T47D (cell line): ENCODE data around the gene TTC24.
"Not testable (repeated sequence)": the region's sequence is repeated elsewhere in the genome, so short reads cannot be mapped to it uniquely, and the experiment has no call there.

Experiments used
- DNase-seq, 2 experiments: peaks; one replicate each; pipeline versions ENCODE4 v3.0.0 to v3.0.0-alpha.2; 2011 to 2012; ENCODE audit warnings: low read depth in 1 of 2, low spot score in 1 of 2
- JUND ChIP-seq: IDR thresholded peaks from 2 replicates; pipeline ENCODE4 v1.6.1; 2012; ENCODE audit warnings: low read depth
- in situ Hi-C: cut with HindIII; loops from 2 replicates; pipeline ENCODE4 v1.10.0; 2016; ENCODE audit warnings: low sequenced_read_pairs, low pct_unique_long_range_greater_than_20kb

TTC24 gene

GRCh38 chr1:156593661-156593989, 14.1 kb downstream of the TTC24 start:
- no peak for TF ChIP-seq JUND
- no peak for DNase-seq
- in situ Hi-C loops: no loop called here

GRCh38 chr1:156594190-156594589, 14.7 kb downstream of the TTC24 start:
- in situ Hi-C loops: no loop called here
- TF ChIP-seq JUND: no peak
- DNase-seq: no peak

- in situ Hi-C loops: no loop called here
- no peak for TF ChIP-seq JUND
- DNase-seq: no peak
Measured at GRCh38 chr1:156595016-156595415, 15.5 kb downstream of the TTC24 start.

DNA sequence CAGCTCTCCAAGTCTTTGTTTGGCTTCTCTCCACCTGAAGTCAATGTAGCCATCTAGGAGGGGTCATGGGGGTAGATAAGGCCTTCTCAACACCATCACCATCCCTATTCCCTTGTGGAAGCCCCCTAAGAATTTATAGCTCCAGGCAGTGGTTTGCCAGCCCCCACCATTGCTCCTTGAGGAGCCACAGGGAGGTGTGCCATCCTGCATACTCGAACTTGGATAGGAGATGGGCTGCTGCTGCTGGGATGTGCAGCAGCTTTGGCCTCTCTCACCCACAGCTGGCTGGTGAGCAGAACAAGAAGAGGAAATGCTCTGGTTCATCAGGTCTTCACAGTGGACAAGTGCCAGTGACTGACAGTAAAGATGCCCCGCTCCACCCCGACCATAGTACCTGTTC, 16.9 kb downstream of the TTC24 start:
- TF ChIP-seq JUND: no peak
- in situ Hi-C loops: no loop called here
- DNase-seq: no peak

DNA sequence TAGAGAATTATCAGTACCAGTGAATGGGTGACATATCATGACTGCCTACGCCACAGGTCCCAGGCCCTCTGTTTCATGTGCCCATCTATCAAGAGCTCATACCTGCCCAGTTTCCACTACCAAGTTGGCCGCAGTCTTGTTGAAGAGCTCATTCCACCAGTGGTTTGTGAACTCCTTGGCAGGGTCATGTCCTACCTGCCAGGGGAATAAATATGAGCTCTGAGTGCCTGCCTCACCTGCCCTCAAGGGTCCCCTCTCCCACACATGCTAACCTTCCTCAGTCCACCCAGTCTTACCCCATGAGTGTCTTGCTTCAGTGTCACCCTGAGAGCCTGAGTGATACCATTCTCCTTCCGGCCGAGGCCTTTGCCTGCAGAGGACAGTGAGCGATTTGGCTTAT, 18.6 kb downstream of the TTC24 start:
- in situ Hi-C loops: no loop called here
- TF ChIP-seq JUND: no peak
- no peak for DNase-seq

DNA sequence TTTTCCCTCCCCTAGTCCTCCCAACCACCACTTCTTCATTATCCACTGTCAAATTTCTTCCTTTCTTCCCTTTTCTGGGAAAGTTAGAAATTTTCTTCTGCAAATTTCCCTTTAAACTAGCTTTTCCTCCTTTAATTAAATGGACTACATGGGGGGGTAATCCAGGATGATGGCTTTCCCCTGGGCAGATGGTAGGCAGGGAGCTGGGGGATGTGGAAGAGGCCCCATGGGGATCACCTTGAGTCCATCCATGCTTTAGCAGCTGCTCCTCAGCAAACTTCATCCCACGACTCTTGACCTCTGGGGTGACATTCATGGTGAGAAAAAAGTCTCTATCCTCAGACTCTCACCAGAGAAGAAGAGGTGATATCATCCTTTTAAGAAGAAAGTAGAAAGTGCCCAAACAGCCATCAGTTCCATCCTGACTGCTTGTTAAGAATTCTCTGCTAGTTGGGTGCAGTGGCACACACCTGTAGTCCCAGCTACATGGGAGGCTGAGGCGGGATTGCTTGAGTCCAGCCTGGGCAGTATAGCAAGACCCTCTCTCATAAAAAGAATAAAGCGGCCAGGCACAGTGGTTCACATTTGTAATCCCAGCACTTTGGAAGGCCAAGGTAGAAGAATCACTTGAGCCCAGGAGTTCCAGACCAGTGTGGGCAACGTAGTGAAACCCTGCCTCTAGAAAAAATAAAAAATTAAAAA, 19.4 kb downstream of the TTC24 start:
- DNase-seq: no peak
- in situ Hi-C loops: no loop called here
- no peak for TF ChIP-seq JUND

DNA sequence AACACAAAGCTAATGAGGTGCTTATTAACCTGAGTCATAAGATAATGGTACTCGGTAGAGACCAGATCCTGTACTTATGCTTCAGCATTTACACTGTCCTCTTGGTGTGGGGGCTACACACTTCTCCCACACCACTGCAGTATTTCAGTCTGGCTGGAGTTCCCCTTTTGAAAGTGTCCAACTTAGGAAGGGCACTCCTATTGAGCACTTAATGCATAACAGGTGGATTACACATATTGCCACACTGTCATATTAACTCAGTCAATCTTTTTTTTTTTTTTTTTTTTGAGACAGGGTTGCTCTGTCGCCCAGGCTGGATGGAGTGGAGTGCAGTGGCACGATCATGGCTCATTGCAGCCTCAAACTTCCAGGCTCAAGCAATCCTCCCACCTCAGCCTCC, 20.3 kb downstream of the TTC24 start:
- in situ Hi-C loops: no loop called here
- peak in 1 of 2 experiments; percentile 40 for DNase-seq

DNA sequence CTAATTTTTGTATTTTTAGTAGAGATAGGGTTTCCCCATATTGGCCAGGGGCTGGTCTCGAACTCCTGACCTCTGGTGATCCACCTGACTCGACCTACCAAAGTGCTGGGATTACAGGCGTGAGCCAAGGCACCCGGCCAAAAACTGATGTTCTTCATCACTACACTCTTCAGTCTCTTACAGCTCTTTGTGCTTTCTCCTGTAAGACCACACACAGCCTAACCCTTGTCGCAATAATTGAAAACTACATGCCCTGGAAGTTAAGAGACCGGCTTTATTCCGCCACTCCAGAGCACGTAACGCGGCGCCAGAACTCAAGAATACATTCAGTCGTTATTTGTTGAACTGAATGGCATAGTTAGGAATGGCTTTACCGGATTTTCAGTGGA, 21.2 kb downstream of the TTC24 start:
- DNase-seq: peak in 1 of 2 experiments; percentile 33
- in situ Hi-C loops: no loop called here
- TF ChIP-seq JUND: no peak

More for the DNA sequence above, 20.3 kb downstream of the TTC24 start:
- TF ChIP-seq JUND: no peak

DNA sequence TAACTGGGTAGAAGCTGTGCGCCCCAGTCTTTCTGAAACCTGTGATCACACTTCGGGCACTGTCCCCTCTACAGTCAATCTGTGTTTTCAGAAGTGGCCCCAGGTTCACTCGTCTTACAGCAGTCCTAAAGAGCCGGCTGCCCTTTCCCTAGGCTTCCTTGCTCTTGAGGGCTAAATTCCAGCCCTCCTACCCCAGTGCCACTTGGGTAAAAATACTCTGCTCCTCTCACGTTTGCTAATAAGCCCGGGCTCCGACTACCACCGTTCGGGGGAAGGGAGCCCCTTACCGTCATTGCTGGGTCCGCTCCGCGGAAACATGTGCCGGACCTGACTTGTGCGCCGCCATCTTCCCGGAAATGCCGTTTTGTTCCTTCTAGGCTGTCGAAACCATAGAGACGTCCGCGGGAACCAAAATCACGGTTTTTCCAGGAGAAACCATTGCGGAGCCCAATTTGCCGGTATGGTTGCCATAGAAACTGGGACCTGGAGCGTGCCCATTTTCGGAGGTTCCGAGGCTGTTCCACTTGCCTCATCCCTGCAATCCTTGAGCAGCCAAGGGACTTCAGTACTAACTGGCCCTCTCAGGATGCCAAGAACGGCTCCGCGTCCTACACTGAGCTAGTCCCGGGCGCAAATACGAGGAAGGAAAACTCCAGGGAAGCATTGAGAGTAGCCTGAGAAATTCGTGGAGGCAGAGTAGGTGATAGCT, 21.8 kb downstream of the TTC24 start, which contains the start of gene GPATCH4:
Gene GPATCH4, minus strand, starts transcription at position 358 of the 709 bp plus-strand sequence.
- DNase-seq: peak; percentile 59 to 82
- in situ Hi-C loops: no loop called here
- TF ChIP-seq JUND: no peak

- TF ChIP-seq JUND: no peak
- DNase-seq: no peak
- in situ Hi-C loops: no loop called here
Measured at GRCh38 chr1:156601892-156602291, 22.4 kb downstream of the TTC24 start.

- in situ Hi-C loops: no loop called here
- no peak for TF ChIP-seq JUND
- no peak for DNase-seq
Measured at GRCh38 chr1:156602557-156602993, 23.1 kb downstream of the TTC24 start.

GRCh38 chr1:156607344-156607743, 27.8 kb downstream of the TTC24 start:
- in situ Hi-C loops, DNase-seq: not testable (repeated sequence)

DNA sequence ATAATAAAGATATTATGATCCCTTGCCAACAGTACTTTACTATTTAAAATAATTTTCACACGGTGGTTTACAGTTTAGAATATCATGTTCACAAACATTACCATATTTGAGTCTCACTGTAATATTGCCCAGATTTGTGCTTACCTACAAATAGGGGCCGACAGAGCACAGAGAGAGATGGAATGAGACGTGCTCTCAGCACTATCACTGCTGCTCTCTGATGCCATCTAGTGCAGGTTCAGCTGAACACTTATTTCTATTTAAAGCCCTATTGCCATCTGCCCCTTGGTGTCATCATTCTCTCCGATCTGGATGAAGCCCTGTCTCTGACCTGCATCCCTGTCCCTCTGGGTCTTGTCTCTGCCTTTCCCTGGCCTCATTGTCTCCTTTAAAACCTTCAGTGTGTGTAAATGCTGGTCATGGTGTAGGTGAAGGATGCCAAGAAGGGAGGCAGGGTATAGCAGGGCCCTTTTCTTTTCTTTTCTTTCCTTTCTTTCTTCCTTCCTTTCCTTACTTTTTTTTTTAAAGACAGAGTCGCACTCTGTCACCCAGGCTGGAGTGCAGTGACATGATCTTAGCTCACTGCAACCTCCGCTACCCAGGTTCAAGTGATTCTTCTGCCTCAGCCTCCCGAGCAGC, 28.6 kb downstream of the TTC24 start:
- in situ Hi-C loops: no loop called here
- no peak for TF ChIP-seq JUND
- peak; percentile 47 to 82 for DNase-seq
